ENCODE results near the gene TSPAN18.

Gene TSPAN18

GRCh38 chr11:44770401-44770800 is 43.6 kb downstream of the TSPAN18 start:
- H3K4me2 ChIP-seq (ENCODE audit: low read length): no peak overlapping the region
- H3K4me3 ChIP-seq (ENCODE audit: low read depth, low read length, poor library complexity, severe bottlenecking): no peak overlapping the region
- no peaks in the 10 kb centered on the region for H3K4me1 ChIP-seq (ENCODE audit: insufficient read depth, low read length, severe bottlenecking)
- H3K9ac ChIP-seq (ENCODE audit: low read length): no peak overlapping the region
- no peaks in the 10 kb centered on the region for H4K20me1 ChIP-seq (ENCODE audit: insufficient read depth, low read length)
- H3F3A ChIP-seq (ENCODE audit: insufficient read depth, low read length): no peaks in the 10 kb centered on the region
- no peaks in the 10 kb centered on the region for H3K9me3 ChIP-seq (ENCODE audit: low read length)
- no peaks in the 10 kb centered on the region for H3K36me3 ChIP-seq (ENCODE audit: insufficient read depth, low read length)
- no peak overlapping the region for H2AFZ ChIP-seq (ENCODE audit: low read length)
- no peak for TF ChIP-seq EZH2 (IDR thresholded peaks at IDR 0.05; ENCODE audit: borderline replicate concordance, low read length)
- TF ChIP-seq, protein P1, sequence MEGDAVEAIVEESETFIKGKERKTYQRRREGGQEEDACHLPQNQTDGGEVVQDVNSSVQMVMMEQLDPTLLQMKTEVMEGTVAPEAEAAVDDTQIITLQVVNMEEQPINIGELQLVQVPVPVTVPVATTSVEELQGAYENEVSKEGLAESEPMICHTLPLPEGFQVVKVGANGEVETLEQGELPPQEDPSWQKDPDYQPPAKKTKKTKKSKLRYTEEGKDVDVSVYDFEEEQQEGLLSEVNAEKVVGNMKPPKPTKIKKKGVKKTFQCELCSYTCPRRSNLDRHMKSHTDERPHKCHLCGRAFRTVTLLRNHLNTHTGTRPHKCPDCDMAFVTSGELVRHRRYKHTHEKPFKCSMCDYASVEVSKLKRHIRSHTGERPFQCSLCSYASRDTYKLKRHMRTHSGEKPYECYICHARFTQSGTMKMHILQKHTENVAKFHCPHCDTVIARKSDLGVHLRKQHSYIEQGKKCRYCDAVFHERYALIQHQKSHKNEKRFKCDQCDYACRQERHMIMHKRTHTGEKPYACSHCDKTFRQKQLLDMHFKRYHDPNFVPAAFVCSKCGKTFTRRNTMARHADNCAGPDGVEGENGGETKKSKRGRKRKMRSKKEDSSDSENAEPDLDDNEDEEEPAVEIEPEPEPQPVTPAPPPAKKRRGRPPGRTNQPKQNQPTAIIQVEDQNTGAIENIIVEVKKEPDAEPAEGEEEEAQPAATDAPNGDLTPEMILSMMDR (IDR thresholded peaks at IDR 0.05; ENCODE audit: low read length): no peak
- peaks cover 3% of the 10 kb centered on the region; the same call in 1 of the 2 replicates for H3K27me3 ChIP-seq (ENCODE audit: insufficient read depth, low read length)
- no peaks in the 10 kb centered on the region for H3K9me2 ChIP-seq (ENCODE audit: low read depth, low read length)
- no peaks in the 10 kb centered on the region for H3K79me2 ChIP-seq (ENCODE audit: insufficient read depth, low read length)
- no peak overlapping the region for H3K27ac ChIP-seq (ENCODE audit: low read depth, low read length, poor library complexity, severe bottlenecking)

DNA sequence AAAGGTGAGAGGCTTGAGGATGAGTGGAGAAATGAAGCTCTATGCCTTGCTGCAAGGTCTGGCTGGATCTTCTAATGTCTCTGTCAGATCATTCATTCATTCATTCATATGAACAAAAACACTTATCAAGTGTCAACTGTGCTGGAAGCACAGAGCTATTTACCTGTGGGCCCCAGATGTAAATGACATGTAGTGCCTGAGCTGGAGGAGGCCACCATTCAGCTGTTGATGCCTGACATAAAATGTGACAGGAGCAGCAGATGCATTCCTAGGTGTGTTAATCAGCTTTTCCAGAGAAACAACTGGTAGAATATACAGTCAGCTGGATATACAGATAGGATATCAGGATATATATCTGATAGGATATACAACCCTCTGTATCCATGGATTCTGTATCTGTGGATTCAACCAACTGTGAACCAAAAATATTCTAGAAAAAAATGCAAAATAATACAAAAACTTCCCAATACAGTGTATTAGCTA is 44.5 kb downstream of the TSPAN18 start:
- Histone ChIP-seq H3K9me2 (ENCODE audit: low read depth, low read length) (no peaks in the 10 kb centered on the region), H3K27me3 (ENCODE audit: insufficient read depth, low read length) (peaks cover 3% of the 10 kb centered on the region; the same call in 1 of the 2 replicates), H3K9ac (ENCODE audit: low read length) (no peak overlapping the region), H3K36me3 (ENCODE audit: insufficient read depth, low read length) (no peaks in the 10 kb centered on the region), H3K79me2 (ENCODE audit: insufficient read depth, low read length) (no peaks in the 10 kb centered on the region), H4K20me1 (ENCODE audit: insufficient read depth, low read length) (no peaks in the 10 kb centered on the region), H2AFZ (ENCODE audit: low read length) (no peak overlapping the region), H3K4me2 (ENCODE audit: low read length) (no peak overlapping the region), H3K9me3 (ENCODE audit: low read length) (no peaks in the 10 kb centered on the region), H3K27ac (ENCODE audit: low read depth, low read length, poor library complexity, severe bottlenecking) (no peak overlapping the region), H3K4me1 (ENCODE audit: insufficient read depth, low read length, severe bottlenecking) (no peaks in the 10 kb centered on the region), H3F3A (ENCODE audit: insufficient read depth, low read length) (no peaks in the 10 kb centered on the region), H3K4me3 (ENCODE audit: low read depth, low read length, poor library complexity, severe bottlenecking) (no peak overlapping the region)
- TF ChIP-seq, protein P1 (IDR thresholded peaks at IDR 0.05; ENCODE audit: low read length): no peak
- no peak for TF ChIP-seq EZH2 (IDR thresholded peaks at IDR 0.05; ENCODE audit: borderline replicate concordance, low read length)

GRCh38 chr11:44771841-44772240 is 45.1 kb downstream of the TSPAN18 start:
- H3K9ac ChIP-seq (ENCODE audit: low read length): no peak overlapping the region
- no peak overlapping the region for H3K27ac ChIP-seq (ENCODE audit: low read depth, low read length, poor library complexity, severe bottlenecking)
- no peak overlapping the region for H2AFZ ChIP-seq (ENCODE audit: low read length)
- H3K4me2 ChIP-seq (ENCODE audit: low read length): no peak overlapping the region
- H4K20me1 ChIP-seq (ENCODE audit: insufficient read depth, low read length): no peaks in the 10 kb centered on the region
- no peaks in the 10 kb centered on the region for H3K4me1 ChIP-seq (ENCODE audit: insufficient read depth, low read length, severe bottlenecking)
- no peaks in the 10 kb centered on the region for H3K9me3 ChIP-seq (ENCODE audit: low read length)
- H3F3A ChIP-seq (ENCODE audit: insufficient read depth, low read length): no peaks in the 10 kb centered on the region
- H3K4me3 ChIP-seq (ENCODE audit: low read depth, low read length, poor library complexity, severe bottlenecking): no peak overlapping the region
- no peak for TF ChIP-seq EZH2 (IDR thresholded peaks at IDR 0.05; ENCODE audit: borderline replicate concordance, low read length)
- TF ChIP-seq, protein P1 (IDR thresholded peaks at IDR 0.05; ENCODE audit: low read length): no peak
- H3K79me2 ChIP-seq (ENCODE audit: insufficient read depth, low read length): no peaks in the 10 kb centered on the region
- H3K36me3 ChIP-seq (ENCODE audit: insufficient read depth, low read length): no peaks in the 10 kb centered on the region
- H3K9me2 ChIP-seq (ENCODE audit: low read depth, low read length): no peaks in the 10 kb centered on the region
- peaks cover 2% of the 10 kb centered on the region; the same call in 1 of the 2 replicates for H3K27me3 ChIP-seq (ENCODE audit: insufficient read depth, low read length)

Measured in OCI-LY1 (cell line).